WTC11 (cell line): Measurements from ENCODE around the gene EPDR1.

Experiments used
- SMAD3 ChIP-seq: sonication (generic); formaldehyde crosslinking; IDR thresholded peaks from 2 replicates; pipeline ENCODE4 v1.8.0; 2022; ENCODE audit warnings: missing genetic modification reagents, mild to moderate bottlenecking, borderline replicate concordance
- TF ChIP-seq, protein P1 (sequence below): fragments of 200-600 bp; IDR thresholded peaks from 2 replicates; pipeline ENCODE4 v1.8.0; 2022; ENCODE audit warnings: antibody characterized with exemption
- TF ChIP-seq, protein P2 (sequence below): sonication (generic); formaldehyde crosslinking; IDR thresholded peaks from 2 replicates; pipeline ENCODE4 v1.8.0; 2022; ENCODE audit warnings: mild to moderate bottlenecking, missing genetic modification reagents

DNA sequence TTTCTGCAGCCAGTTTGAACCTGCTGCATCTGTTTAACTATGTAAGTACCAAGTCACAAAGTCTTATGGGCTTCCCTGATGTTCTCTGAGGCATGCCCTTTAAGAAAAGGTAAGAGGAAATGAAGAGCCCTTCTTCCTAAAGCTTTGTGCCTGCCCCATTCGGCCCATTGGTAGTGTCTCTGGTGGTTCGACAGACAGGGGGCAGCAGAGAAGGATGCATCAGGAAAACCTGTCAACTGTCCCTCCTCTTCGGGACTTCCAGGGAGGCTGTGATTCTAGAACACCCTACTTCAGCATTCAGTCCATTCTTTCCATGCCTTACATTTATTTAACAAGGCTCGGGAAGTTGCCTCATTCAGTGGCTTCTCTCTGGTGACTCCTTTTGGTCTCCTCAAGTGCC, 1.9 kb upstream of the EPDR1 start:
- TF ChIP-seq, protein P1, sequence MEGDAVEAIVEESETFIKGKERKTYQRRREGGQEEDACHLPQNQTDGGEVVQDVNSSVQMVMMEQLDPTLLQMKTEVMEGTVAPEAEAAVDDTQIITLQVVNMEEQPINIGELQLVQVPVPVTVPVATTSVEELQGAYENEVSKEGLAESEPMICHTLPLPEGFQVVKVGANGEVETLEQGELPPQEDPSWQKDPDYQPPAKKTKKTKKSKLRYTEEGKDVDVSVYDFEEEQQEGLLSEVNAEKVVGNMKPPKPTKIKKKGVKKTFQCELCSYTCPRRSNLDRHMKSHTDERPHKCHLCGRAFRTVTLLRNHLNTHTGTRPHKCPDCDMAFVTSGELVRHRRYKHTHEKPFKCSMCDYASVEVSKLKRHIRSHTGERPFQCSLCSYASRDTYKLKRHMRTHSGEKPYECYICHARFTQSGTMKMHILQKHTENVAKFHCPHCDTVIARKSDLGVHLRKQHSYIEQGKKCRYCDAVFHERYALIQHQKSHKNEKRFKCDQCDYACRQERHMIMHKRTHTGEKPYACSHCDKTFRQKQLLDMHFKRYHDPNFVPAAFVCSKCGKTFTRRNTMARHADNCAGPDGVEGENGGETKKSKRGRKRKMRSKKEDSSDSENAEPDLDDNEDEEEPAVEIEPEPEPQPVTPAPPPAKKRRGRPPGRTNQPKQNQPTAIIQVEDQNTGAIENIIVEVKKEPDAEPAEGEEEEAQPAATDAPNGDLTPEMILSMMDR, result no peak
- TF ChIP-seq, protein P2, sequence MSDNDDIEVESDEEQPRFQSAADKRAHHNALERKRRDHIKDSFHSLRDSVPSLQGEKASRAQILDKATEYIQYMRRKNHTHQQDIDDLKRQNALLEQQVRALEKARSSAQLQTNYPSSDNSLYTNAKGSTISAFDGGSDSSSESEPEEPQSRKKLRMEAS (CRISPR knock-in tag), result no peak
- no peak for TF ChIP-seq SMAD3 (CRISPR knock-in tag)
